ENCODE data around the gene ZFAND3.

ZFAND3 gene

GRCh38 chr6:38142178-38142902, 322.8 kb downstream of the ZFAND3 start:
- DNase-seq = no peak

DNA sequence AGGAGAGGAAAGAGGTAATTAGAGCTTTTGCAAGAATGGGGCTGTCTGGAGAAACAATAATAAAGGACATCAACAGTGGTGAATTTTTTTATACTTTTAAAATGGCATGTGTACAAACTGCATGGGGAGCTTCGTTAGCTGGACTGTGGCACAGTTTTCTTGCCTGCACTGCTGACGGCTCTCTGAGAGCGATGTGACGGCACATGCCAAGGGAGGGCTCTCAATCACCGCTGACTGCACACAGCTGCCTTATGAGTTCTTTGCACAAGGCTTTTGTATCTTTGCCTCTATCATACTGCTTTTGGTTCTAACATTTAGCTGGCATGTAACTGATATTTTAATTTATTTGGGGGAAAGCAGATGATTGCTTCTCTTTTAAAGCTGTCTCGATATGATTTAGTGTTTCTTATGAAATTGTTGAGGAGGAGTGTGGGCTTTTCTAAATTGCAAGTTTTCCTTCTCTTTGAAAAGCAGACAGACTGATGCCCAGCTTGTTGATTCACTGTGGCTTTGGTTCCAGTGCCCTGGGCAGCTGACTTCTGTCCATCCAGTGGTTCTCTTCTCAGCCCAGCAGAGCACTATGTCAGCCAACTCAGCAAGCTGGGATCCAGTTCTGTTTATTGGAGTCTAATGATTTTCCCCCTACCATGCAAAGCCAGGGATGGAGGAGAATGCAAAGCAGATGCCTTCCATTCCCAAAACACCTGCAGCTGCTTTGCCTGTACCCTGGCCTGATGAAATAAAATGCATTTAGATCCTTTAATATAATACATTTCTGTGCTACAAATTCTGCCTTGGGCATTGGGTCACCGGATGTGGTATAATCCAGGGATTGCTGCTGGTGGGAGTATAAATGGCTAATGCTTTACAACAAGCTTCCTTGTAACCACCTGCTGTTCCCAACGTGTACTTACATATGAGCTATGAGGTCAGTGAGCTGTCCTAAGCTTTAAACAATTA, 323.9 kb downstream of the ZFAND3 start:
- no peak for DNase-seq

DNA sequence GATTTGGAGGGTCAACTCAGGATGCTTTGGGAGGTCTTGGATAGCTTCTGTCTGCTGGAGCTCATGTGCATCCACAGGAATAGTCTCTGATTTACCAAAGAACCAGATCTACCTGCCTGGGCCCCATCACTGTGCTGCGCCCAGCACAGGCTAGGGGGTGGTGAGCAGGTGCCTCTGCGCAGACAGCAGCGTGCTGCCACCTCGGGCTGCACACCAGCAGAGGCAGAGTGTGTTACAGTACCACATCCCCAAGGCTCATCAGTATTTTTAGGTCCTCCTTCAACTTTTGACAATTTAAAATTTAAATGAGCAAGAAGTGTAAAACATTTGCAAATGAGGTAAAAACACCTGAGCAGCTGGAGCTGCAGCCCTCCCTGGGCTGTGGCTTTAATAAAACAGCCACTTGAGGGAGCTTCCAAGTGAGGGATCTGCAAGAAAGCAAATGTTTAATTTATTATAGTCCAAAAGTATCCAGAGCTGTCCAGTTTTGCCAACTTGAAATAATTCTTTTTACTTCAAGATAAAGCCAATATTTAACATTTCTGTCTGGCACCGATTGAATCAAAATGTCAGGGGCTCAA, 324.9 kb downstream of the ZFAND3 start:
- DNase-seq = no peak

GRCh38 chr6:38146021-38146733, 326.6 kb downstream of the ZFAND3 start:
- DNase-seq = no peak

DNA sequence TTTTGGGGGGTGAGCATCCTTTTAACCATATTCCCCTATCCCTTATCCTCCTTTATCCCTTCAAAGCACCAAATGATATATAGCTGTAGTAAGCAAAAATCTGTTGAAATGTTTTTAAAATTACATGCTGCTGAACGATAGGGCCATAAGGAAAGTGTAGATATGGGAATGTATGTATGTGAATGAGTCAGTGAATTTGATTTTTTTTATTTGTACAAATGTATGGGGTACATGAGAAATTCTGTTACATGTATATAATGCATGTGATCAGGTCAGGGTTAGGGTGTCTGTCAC, 327.2 kb downstream of the ZFAND3 start:
- DNase-seq = no peak

GRCh38 chr6:38148606-38149005, 329.1 kb downstream of the ZFAND3 start:
- DNase-seq = no peak

- no peak for DNase-seq
These were observed 330.0 kb downstream of the ZFAND3 start for GRCh38 chr6:38149531-38149930.

DNA sequence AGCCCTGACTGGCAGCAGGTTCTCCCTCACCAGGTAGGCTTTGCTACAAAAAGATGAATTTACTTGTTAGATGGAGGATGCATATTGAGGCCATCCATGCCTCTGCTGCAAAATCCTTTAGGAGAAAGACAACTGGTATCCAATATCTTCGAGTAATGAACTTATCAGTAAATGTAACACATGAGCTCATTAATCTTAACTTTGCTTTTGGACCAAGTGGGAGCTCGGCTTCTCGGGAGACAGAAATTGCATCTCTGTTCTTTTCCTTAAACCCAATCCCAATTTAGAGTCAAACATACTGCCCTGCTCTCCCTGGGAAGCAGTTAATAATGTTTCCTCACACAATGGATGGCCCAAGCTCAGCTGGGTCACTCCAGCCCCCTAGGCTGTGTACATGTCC, 330.5 kb downstream of the ZFAND3 start:
- DNase-seq = no peak

GRCh38 chr6:38150681-38151296, 331.3 kb downstream of the ZFAND3 start:
- no peak for DNase-seq

DNA sequence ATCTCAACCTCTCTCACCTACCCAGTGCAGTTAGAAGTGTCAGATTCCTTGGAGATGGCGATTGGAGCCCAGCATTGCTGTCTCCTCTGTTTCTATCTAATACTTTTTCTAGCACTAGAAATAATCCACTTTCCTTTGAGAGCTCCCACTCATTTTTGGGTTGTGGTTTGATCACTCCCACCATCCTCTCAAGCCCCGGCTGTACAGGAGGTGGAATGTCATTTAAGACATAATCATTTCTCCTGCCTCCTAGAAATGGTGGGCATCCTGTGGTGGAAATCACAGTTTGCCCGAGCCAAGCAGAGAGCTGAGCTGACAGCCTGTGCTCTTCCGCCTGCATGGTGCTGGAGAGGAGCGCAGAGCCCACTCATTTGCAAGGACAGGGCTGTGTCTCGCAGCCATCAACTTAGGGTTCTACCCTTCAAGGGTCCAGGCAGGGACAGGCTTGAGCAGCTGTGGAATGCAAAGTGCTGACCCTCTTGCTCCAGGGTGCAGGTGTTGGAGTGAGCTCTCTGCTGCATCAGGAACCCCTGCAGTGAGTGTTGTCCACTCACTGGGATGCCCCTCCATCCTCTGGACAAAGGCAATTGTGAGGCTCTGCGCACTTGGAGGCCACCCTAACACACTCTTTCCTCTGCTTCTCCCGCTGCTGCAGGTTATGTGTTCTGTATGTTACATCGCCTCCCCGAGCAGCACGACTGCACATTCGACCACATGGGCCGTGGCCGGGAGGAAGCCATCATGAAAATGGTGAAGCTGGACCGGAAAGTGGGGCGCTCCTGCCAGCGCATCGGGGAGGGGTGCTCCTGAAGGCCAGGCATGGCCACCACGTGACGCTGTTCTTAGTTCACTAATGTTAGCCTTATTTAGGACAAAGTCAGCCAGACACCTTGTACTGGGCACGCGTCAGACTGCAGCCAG, 332.3 kb downstream of the ZFAND3 start:
- DNase-seq = no peak

DNA sequence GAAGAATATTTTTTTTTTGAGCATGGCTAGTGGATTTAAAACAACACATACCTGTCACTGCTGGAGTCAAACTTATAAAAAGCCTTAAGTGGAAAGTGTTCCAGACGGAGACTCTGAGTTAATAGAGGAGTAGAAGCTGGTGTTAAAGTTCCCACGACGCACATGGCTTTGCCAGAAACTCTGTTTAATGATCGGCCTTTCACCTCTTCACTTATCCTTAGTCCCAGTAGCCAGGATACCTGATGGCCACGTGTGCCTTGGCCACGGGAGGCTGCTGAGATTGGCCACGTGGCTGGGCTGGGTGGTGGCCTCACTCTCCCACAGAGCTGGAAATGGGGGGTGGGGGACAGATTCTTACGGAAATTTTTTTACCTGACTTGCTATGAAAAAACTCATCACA, 333.1 kb downstream of the ZFAND3 start:
- no peak for DNase-seq

DNA sequence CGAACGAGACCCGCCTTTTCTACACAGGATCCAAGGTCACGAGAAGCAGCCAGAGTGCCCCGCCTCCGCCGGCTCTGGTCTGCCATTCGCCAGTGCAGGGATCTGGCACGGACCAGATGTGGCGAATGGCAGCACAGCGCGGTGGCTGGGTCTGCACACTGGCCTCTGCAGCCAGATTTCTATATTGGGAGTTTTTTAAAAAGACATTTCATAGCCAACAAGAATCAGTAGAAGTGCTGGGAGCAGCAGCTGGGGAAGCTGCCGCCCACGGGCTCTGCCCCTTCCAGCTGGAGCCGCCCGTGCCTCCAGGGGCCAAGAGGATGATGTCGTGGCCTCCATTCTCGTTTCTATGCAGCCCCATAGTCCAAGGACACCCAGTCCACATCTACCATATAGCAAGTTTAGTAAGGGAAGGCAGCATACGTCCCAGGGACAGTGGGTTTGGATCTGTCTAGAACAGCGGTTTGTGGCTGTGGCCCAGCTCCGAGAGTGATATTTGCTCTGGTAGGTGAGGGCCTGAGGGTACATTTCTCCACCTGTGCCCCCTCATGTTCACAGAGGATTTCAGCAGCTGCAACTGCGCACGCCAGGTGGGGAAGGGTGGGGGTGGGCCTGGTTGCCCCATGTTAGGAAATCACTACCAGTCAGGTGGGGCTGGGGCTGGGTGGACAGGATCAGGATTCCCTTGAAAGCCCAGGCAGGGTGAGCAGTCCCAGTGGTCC, 333.7 kb downstream of the ZFAND3 start:
- DNase-seq = no peak

DNA sequence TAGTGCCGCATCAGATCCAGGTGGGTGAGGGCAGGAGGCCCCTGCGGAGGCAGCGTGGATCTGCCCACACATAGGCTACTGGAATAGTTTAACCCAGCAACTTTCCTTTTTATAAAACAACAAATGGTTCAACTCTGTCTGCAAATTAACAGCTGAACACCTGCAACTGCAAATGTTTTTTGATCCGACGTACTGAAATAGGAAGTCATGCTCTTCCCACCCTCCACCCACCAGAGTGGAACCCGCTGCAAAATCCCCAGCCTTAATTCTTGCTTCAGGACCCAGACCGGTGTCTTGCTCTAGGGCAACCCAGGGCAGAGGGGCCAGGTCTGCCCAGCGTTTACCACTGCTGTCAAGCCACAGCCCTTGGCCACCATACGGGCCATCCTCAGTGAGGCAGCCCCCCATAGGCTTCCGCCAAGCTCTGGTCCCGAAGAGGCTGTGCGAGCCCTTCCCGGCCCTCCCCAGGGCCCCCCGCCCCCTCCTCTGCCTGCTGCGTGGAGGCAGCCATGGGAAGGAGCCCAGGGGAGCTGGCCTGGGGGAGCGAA, 334.3 kb downstream of the ZFAND3 start:
- DNase-seq = no peak

DNA sequence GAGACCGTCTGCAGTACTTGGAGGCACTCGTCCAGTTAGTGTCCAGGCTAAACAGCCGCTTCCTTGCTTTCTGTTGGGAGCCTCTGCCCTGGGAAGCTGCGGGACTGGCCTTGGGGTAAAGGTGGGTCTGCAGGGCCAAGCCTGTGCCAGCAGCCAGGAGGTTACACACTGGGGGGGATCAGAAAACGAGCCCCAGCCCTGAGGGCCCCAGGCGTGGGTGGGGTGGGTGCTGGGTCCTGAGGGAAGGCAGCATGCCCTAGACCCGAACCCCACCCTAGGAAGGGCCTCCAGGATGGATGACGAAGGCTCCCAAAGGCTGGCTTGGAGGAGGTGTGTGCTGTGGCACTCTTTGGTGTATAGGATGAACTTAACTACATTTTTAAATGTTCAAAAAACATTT, 335.2 kb downstream of the ZFAND3 start:
- DNase-seq = no peak

GRCh38 chr6:38155144-38155543, 335.6 kb downstream of the ZFAND3 start:
- DNase-seq = no peak

- DNase-seq = no peak
These were observed 336.2 kb downstream of the ZFAND3 start for GRCh38 chr6:38155621-38156204.

DNA sequence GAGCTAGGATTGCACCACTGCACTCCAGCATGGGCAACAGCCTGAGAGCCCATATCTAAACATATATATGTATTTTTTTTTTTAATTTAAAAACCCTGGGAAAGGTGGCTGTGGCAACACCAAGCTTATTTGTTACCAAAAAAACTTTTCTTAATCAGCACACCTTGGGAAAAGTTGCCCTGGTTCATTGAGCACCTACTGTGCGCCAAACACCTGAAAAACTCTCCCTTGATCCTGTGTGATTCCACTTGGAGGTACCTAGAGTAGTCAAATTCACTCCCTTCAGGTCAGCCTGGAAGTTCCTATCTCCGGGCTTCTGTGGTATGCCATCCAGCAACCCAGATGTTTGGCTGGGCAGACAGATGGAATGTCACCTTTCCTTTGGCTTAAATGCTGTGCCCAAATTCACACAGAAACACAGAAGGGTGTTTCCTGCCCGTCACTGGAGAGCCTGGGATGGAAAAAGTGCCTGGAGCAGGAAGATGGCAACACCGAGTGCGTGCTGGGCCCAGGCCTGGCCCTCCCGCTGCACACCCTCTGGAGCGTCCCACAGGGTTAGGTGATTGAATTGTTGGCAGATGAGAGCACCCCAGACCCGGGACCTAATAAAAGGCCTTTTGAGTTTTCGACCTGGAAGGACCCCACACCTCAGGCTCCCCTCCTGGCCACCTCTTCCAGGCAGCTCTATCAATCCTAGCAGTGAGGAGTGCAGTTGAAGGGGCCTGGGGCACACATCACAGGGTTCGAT, 337.5 kb downstream of the ZFAND3 start:
- no peak for DNase-seq

GRCh38 chr6:38157905-38158304, 338.4 kb downstream of the ZFAND3 start:
- no peak for DNase-seq

GRCh38 chr6:38158762-38159350, 339.3 kb downstream of the ZFAND3 start:
- DNase-seq = no peak
